Body of pancreas (tissue), 4 donors: Measurements from ENCODE around the gene TMEM79.

Experiments used
- POLR2A ChIP-seq, 3 donors: fragments of 450-650 bp; IDR thresholded peaks; one replicate each; pipeline ENCODE4 v1.6.1; 2016; ENCODE audit warnings: antibody characterized with exemption in 3 of 3, mild to moderate bottlenecking in 2 of 3
- TF ChIP-seq, protein P1 (sequence below), 7 experiments: fragments of 450-650 bp in 4 of 7; fragments of 200-600 bp in 3 of 7; sonication (generic) in 3 of 7; IDR thresholded peaks; one replicate each; pipeline ENCODE4 v1.5.1; 2016 to 2019; ENCODE audit warnings: antibody characterized with exemption in 7 of 7

DNA sequence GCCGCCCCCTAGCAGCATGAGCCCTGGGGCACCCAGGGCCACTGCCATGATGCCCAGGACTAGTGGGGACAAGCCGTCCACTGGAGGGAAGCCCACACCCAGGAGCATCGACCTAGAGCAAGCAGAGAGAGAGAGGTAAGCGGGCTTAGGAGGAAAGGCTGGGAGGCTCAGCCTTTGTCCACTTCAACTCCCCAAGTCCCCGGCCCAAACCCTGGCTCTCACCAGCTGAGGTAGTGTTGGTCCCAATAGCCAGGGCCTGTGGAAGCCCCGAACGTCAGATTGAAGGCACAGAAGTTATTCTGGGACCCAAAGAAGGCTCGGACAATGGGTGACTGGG is 8.9 kb downstream of the TMEM79 start:
- TF ChIP-seq, protein P1, sequence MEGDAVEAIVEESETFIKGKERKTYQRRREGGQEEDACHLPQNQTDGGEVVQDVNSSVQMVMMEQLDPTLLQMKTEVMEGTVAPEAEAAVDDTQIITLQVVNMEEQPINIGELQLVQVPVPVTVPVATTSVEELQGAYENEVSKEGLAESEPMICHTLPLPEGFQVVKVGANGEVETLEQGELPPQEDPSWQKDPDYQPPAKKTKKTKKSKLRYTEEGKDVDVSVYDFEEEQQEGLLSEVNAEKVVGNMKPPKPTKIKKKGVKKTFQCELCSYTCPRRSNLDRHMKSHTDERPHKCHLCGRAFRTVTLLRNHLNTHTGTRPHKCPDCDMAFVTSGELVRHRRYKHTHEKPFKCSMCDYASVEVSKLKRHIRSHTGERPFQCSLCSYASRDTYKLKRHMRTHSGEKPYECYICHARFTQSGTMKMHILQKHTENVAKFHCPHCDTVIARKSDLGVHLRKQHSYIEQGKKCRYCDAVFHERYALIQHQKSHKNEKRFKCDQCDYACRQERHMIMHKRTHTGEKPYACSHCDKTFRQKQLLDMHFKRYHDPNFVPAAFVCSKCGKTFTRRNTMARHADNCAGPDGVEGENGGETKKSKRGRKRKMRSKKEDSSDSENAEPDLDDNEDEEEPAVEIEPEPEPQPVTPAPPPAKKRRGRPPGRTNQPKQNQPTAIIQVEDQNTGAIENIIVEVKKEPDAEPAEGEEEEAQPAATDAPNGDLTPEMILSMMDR (IDR thresholded peaks at IDR 0.05) = no peak
- TF ChIP-seq POLR2A (IDR thresholded peaks at IDR 0.05) = no peak
